Upper lobe of right lung (tissue), 1 donor: ENCODE results near the gene ZSCAN25. TPM values are rescaled to one million over a fixed set of nuclear protein-coding genes. Genes with fewer than 3 reads are reported as not detected.

Source experiments
- ATAC-seq: fragments of 200-7000 bp; cut with Tn5 transposase; one replicate; pipeline ENCODE4 v1.9.1; 2020; ENCODE audit warnings: mild to moderate bottlenecking, moderate library complexity
- DNase-seq: peaks from one replicate; pipeline ENCODE4 v3.0.0-alpha.2; 2020
- H3K27ac ChIP-seq: fragments of 200-600 bp; one replicate; pipeline ENCODE4 v1.8.0; 2022
- H3K27me3 ChIP-seq: fragments of 200-600 bp; one replicate; pipeline ENCODE4 v1.8.0; 2022; ENCODE audit warnings: mild to moderate bottlenecking
- H3K36me3 ChIP-seq: fragments of 200-600 bp; one replicate; pipeline ENCODE4 v1.8.0; 2022
- H3K4me1 ChIP-seq: fragments of 200-600 bp; one replicate; pipeline ENCODE4 v1.8.0; 2022
- H3K4me3 ChIP-seq: fragments of 200-600 bp; one replicate; pipeline ENCODE4 v1.8.0; 2022; ENCODE audit warnings: mild to moderate bottlenecking
- H3K9me3 ChIP-seq: fragments of 200-600 bp; one replicate; pipeline ENCODE4 v1.8.0; 2022
- intact Hi-C: fragments of 100-400 bp; cut with DNase I; formaldehyde crosslinking; loops from one replicate; pipeline ENCODE4 v1.11.0; 2022
- total RNA-seq: library from RNA; stranded (reverse); fragmentation: NEBNext Ultra II Directional; extraction: Animal tissue kit (Norgen Biotek cat#: 25700); gene quantifications from one replicate; pipeline ENCODE4 v1.2.1, GENCODE V29; 2021
- TF ChIP-seq, protein P1 (sequence below): fragments of 200-600 bp; IDR thresholded peaks from one replicate; pipeline ENCODE4 v1.8.0; 2022; ENCODE audit warnings: antibody characterized with exemption
- donor health status: DM: no; HTN: yes; CAD: no; lungs with severe emphysema.

ZSCAN25 gene
- total RNA-seq, 1 donor from 2014 or later = 18.3 TPM

DNA sequence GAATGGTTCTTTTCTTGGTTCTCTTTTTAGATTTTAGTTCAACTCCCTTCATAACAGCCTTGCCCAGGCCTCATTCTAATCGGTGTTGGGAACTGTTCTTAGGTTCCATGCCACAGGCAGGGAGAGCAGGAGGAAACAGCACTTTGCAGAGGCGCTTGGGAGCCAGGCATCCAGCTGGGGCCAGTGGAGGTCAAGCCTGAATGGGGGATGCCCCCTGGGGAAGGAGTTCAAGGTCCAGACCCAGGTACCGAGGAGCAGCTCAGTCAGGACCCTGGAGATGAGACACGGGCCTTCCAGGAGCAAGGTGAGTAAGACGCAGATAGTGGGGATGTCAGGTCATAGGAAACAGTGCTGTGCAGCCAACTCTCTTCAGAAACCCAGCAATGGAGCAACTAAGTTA lies 4.5 kb downstream of the ZSCAN25 start:
- Histone ChIP-seq H3K4me1 (peaks cover 10% of the 10 kb centered on the region), H3K36me3 (peaks cover 79% of the 10 kb centered on the region), H3K9me3 (no peaks in the 10 kb centered on the region), H3K27me3 (no peaks in the 10 kb centered on the region), H3K27ac (no peak overlapping the region), H3K4me3 (no peak overlapping the region)
- no peak for DNase-seq
- no peak for ATAC-seq
- TF ChIP-seq, protein P1, sequence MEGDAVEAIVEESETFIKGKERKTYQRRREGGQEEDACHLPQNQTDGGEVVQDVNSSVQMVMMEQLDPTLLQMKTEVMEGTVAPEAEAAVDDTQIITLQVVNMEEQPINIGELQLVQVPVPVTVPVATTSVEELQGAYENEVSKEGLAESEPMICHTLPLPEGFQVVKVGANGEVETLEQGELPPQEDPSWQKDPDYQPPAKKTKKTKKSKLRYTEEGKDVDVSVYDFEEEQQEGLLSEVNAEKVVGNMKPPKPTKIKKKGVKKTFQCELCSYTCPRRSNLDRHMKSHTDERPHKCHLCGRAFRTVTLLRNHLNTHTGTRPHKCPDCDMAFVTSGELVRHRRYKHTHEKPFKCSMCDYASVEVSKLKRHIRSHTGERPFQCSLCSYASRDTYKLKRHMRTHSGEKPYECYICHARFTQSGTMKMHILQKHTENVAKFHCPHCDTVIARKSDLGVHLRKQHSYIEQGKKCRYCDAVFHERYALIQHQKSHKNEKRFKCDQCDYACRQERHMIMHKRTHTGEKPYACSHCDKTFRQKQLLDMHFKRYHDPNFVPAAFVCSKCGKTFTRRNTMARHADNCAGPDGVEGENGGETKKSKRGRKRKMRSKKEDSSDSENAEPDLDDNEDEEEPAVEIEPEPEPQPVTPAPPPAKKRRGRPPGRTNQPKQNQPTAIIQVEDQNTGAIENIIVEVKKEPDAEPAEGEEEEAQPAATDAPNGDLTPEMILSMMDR = no peak
- intact Hi-C loops = no loop called here

DNA sequence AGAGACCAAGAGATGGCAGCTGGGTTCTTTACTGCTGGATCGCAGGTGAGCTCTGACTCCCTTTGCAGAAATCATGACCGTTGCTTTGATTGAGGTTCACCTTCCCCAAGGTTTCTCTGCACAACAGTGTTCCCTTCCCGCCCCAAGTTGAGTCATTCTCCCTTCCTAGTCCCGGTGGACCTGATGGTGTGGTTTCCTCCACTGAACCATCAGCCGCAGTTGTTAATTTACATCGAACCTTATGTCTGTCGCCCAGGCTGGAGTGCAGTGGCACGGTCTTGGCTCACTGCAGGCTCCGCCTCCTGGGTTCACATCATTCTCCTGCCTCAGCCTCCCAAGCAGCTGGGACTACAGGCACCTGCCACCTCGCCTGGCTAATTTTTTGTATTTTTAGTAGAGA lies 5.8 kb downstream of the ZSCAN25 start:
- Histone ChIP-seq H3K36me3 (peaks cover 92% of the 10 kb centered on the region), H3K4me1 (peaks cover 7% of the 10 kb centered on the region), H3K9me3 (no peaks in the 10 kb centered on the region), H3K27ac (no peak overlapping the region), H3K27me3 (no peaks in the 10 kb centered on the region), H3K4me3 (no peak overlapping the region)
- intact Hi-C loops = no loop called here
- TF ChIP-seq, protein P1 = no peak
- ATAC-seq (no peak), DNase-seq (no peak)

DNA sequence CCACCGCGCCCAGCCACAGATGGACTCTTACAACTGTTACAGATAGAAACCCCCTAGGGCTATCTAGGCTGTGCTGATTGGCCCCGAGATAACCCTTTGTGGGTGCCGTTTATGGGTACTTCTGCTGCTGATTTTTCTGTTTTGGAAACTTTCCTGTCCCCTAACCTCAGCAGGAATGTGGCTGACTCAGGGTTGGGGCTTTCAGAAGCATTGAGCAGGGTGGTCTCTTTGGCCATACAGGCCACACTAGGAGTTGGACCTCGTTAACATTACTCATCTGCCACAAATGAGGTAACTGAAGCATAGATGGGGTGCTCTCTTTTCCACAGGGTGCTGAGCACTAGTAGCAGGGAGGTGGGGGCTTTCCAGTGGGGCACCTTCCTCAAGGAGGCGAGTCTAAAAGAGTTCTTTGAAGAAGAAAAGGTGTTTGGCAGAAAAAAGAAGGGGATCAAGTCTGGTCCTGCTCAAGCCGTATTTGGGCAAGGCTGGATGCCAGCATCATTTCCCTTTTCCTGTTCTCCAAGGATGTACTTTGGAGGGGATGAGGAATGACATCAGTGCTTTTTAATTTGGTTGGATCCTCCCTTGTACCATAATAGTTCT lies 6.4 kb downstream of the ZSCAN25 start:
- Histone ChIP-seq H3K36me3 (peaks cover 98% of the 10 kb centered on the region), H3K4me3 (no peak overlapping the region), H3K9me3 (no peaks in the 10 kb centered on the region), H3K4me1 (peaks cover under 1% of the 10 kb centered on the region), H3K27ac (no peak overlapping the region), H3K27me3 (no peaks in the 10 kb centered on the region)
- TF ChIP-seq, protein P1 = no peak
- ATAC-seq = no peak
- no peak for DNase-seq
- intact Hi-C loops = no loop called here

DNA sequence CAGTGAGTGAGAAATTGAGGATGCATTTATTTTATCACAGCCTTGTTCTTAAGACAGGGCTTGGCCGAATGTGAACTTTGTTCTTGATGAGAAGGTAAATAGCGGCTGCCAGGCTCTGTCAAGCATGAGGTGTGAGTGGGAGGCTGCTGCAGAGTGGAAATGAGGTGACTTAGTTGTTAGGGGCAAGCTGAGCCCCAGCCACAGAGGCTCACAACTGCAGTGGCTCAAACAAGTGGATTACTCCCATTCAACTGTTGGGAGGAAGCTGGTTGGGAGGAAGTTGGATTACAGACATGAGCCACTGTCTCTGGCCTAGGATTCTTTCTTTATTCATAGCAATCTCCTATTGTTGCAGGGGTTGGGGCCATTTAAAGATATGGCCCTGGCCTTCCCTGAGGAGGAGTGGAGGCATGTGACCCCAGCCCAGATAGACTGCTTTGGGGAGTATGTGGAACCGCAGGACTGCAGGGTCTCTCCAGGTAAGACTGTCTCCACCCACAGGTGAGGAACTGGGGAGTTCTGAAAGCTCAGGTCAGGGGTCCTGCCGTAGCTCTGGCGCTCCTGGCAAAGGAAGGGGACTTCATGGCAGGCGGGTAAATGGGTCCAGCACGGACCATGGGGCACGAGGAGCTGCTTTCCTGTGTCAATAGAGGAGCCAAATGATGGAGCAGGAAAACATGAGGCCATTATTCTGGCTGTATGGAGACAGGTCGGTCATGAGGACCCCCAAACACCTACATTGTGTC lies 7.1 kb downstream of the ZSCAN25 start:
- no peak for ATAC-seq
- DNase-seq = no peak
- peaks cover 100% of the 10 kb centered on the region for H3K36me3 ChIP-seq
- no peaks in the 10 kb centered on the region for H3K4me1 ChIP-seq
- no peak overlapping the region for H3K4me3 ChIP-seq
- H3K27me3 ChIP-seq = no peaks in the 10 kb centered on the region
- no peaks in the 10 kb centered on the region for H3K9me3 ChIP-seq
- peak overlapping the region; percentile 30 for H3K27ac ChIP-seq
- intact Hi-C loops = no loop called here
- TF ChIP-seq, protein P1 = no peak

DNA sequence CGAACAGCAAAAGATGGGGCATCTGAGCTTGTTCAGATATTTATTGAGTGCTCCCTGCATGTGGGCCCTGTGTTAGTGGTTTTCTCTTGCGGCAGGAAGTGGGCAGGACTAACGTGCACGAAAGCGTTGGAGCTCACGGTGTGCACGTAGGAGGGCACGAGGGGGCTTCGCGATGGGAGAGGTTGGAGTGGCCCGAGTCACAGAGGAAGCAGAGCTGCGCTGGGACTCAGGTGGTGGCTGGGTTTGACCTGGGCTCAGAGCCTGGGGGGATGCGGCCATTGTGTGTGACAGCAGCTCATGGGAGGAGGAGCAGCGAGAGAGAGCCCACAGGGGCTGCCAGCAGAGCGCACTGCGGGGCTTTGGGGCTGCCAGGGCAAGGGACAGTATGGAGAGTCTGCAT lies 7.7 kb downstream of the ZSCAN25 start:
- Histone ChIP-seq H3K4me1 (no peaks in the 10 kb centered on the region), H3K27me3 (no peaks in the 10 kb centered on the region), H3K36me3 (peaks cover 100% of the 10 kb centered on the region), H3K4me3 (no peak overlapping the region), H3K9me3 (no peaks in the 10 kb centered on the region), H3K27ac (no peak overlapping the region)
- no peak for ATAC-seq
- TF ChIP-seq, protein P1 = no peak
- intact Hi-C loops = no loop called here
- DNase-seq = no peak
